ENCODE results near the gene SAC3D1.

Gene SAC3D1

GRCh38 chr11:65040847-65041622 lies at the start of gene SAC3D1:
SAC3D1 (plus strand) TSS chr11:65041210; CDS start chr11:65041293, 83 bp downstream.
- H3K27me3 ChIP-seq (replicated peaks; ENCODE audit: control insufficient read depth, insufficient read depth, low read length) = no peaks in the 10 kb centered on the region
- H3K4me3 ChIP-seq (replicated peaks; ENCODE audit: low read depth, low read length) = peak within 1 kb of the TSS; percentile 76
- no peak for TF ChIP-seq CTCF (IDR thresholded peaks at IDR 0.05; ENCODE audit: insufficient read depth, low read length, poor library complexity, severe bottlenecking)
- H3K36me3 ChIP-seq (ENCODE audit: control insufficient read depth, insufficient read depth, low read length) = peaks cover 13% of the 10 kb centered on the region
- peak; percentile 96 for DNase-seq (ENCODE audit: extremely low read depth, insufficient read length)

GRCh38 chr11:64994318-64994717 lies 46.7 kb upstream of the SAC3D1 start:
- TF ChIP-seq CTCF (IDR thresholded peaks at IDR 0.05; ENCODE audit: insufficient read depth, low read length, poor library complexity, severe bottlenecking) = no peak

GRCh38 chr11:64996327-64996709 lies 44.7 kb upstream of the SAC3D1 start:
- no peak for DNase-seq (ENCODE audit: extremely low read depth, insufficient read length)

More at GRCh38 chr11:64994318-64994717, 46.7 kb upstream of the SAC3D1 start:
- DNase-seq (ENCODE audit: extremely low read depth, insufficient read length) = no peak
- Histone ChIP-seq H3K4me3 (replicated peaks; ENCODE audit: low read depth, low read length) (no peak overlapping the region), H3K36me3 (ENCODE audit: control insufficient read depth, insufficient read depth, low read length) (no peaks in the 10 kb centered on the region), H3K27me3 (replicated peaks; ENCODE audit: control insufficient read depth, insufficient read depth, low read length) (no peaks in the 10 kb centered on the region)

GRCh38 chr11:64996710-64997380 lies 44.2 kb upstream of the SAC3D1 start, which contains the start of gene BATF2:
BATF2 (minus strand) TSS chr11:64996971; CDS start chr11:64996914, 57 bp downstream.
- Histone ChIP-seq H3K36me3 (ENCODE audit: control insufficient read depth, insufficient read depth, low read length) (no peaks in the 10 kb centered on the region), H3K4me3 (replicated peaks; ENCODE audit: low read depth, low read length) (no peak within 1 kb of the TSS), H3K27me3 (replicated peaks; ENCODE audit: control insufficient read depth, insufficient read depth, low read length) (no peaks in the 10 kb centered on the region)
- DNase-seq (ENCODE audit: extremely low read depth, insufficient read length) = no peak
- peak; percentile 37 for TF ChIP-seq CTCF (IDR thresholded peaks at IDR 0.05; ENCODE audit: insufficient read depth, low read length, poor library complexity, severe bottlenecking)

More at GRCh38 chr11:64996327-64996709, 44.7 kb upstream of the SAC3D1 start:
- Histone ChIP-seq H3K4me3 (replicated peaks; ENCODE audit: low read depth, low read length) (no peak overlapping the region), H3K27me3 (replicated peaks; ENCODE audit: control insufficient read depth, insufficient read depth, low read length) (no peaks in the 10 kb centered on the region), H3K36me3 (ENCODE audit: control insufficient read depth, insufficient read depth, low read length) (no peaks in the 10 kb centered on the region)
- TF ChIP-seq CTCF (IDR thresholded peaks at IDR 0.05; ENCODE audit: insufficient read depth, low read length, poor library complexity, severe bottlenecking) = no peak

- H3K4me3 ChIP-seq (replicated peaks; ENCODE audit: low read depth, low read length) = no peak overlapping the region
Measured at GRCh38 chr11:64998141-64998540, 42.9 kb upstream of the SAC3D1 start.

More at GRCh38 chr11:64998141-64998540, 42.9 kb upstream of the SAC3D1 start:
- DNase-seq (ENCODE audit: extremely low read depth, insufficient read length) = no peak
- no peaks in the 10 kb centered on the region for H3K27me3 ChIP-seq (replicated peaks; ENCODE audit: control insufficient read depth, insufficient read depth, low read length)
- H3K36me3 ChIP-seq (ENCODE audit: control insufficient read depth, insufficient read depth, low read length) = no peaks in the 10 kb centered on the region
- TF ChIP-seq CTCF (IDR thresholded peaks at IDR 0.05; ENCODE audit: insufficient read depth, low read length, poor library complexity, severe bottlenecking) = no peak

Data from GM06990 (cell line).